ENCODE measurements around the gene COL17A1.

COL17A1 gene

GRCh38 chr10:104085801-104086400 is at the start of gene COL17A1:
Gene COL17A1, minus strand, starts transcription at chr10:104085880. Its CDS starts 5,207 bp downstream, at chr10:104080673.
- H3K4me3 ChIP-seq (ENCODE audit: low read depth, low read length): no peak within 1 kb of the TSS
- TF ChIP-seq CTCF (IDR thresholded peaks at IDR 0.05; ENCODE audit: low read depth, low read length): no peak
- no peak for DNase-seq (ENCODE audit: low read depth, low spot score)
- in situ Hi-C loops (cut with HindIII; ENCODE audit: low sequenced_read_pairs): no loop called here

GRCh38 chr10:104130041-104130440 is 44.4 kb upstream of the COL17A1 start:
- no peak for TF ChIP-seq CTCF (IDR thresholded peaks at IDR 0.05; ENCODE audit: low read depth, low read length)
- in situ Hi-C loops (cut with HindIII; ENCODE audit: low sequenced_read_pairs): no loop called here
- DNase-seq (ENCODE audit: low read depth, low spot score): no peak
- H3K4me3 ChIP-seq (ENCODE audit: low read depth, low read length): no peak overlapping the region

DNA sequence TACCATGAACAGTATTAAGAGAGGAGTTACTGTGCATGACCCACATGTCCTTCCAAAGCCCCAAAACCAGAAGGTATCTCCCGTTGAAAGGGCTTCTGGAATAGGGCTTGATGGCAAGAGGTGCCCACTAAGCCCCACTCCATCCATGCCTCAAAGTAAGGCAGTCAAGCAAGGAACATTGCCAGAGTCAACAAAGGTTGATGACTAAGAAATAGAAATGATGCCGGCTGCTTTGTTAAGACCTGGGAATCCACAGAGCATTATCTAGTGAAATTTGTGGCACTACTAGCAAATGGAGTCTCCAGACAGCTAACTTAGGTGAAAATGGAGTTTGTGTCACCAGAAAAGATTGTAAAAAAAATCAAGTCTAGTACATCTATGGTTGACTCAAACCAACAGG is 42.5 kb upstream of the COL17A1 start:
- in situ Hi-C loops (cut with HindIII; ENCODE audit: low sequenced_read_pairs): no loop called here
- DNase-seq (ENCODE audit: low read depth, low spot score): peak; percentile 59
- no peak for TF ChIP-seq CTCF (IDR thresholded peaks at IDR 0.05; ENCODE audit: low read depth, low read length)
- no peak overlapping the region for H3K4me3 ChIP-seq (ENCODE audit: low read depth, low read length)

GRCh38 chr10:104127411-104127810 is 41.7 kb upstream of the COL17A1 start:
- DNase-seq (ENCODE audit: low read depth, low spot score): no peak
- no peak overlapping the region for H3K4me3 ChIP-seq (ENCODE audit: low read depth, low read length)
- in situ Hi-C loops (cut with HindIII; ENCODE audit: low sequenced_read_pairs): no loop called here
- peak; percentile 6 for TF ChIP-seq CTCF (IDR thresholded peaks at IDR 0.05; ENCODE audit: low read depth, low read length)

DNA sequence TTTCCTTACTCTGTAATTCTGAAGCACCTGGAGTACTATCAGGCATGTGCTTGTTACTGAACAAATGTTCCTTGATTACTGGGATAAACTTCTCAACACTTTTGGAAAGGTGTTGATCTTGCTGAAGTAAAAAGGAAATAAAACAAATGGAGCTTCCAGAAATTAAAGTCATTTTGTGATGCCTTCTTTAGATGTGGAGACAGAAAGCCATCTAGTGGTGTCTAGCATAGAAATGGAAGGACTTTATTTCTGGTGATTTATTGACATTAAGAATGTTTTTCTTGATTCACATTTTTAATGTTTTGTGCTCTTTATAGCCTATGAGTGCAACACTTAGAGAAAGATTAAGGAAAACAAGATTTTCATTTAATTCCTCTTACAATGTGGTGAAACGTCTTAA is 37.7 kb upstream of the COL17A1 start:
- peak; percentile 42 for TF ChIP-seq CTCF (IDR thresholded peaks at IDR 0.05; ENCODE audit: low read depth, low read length)
- DNase-seq (ENCODE audit: low read depth, low spot score): peak; percentile 39
- in situ Hi-C loops (cut with HindIII; ENCODE audit: low sequenced_read_pairs): no loop called here
- H3K4me3 ChIP-seq (ENCODE audit: low read depth, low read length): no peak overlapping the region

DNA sequence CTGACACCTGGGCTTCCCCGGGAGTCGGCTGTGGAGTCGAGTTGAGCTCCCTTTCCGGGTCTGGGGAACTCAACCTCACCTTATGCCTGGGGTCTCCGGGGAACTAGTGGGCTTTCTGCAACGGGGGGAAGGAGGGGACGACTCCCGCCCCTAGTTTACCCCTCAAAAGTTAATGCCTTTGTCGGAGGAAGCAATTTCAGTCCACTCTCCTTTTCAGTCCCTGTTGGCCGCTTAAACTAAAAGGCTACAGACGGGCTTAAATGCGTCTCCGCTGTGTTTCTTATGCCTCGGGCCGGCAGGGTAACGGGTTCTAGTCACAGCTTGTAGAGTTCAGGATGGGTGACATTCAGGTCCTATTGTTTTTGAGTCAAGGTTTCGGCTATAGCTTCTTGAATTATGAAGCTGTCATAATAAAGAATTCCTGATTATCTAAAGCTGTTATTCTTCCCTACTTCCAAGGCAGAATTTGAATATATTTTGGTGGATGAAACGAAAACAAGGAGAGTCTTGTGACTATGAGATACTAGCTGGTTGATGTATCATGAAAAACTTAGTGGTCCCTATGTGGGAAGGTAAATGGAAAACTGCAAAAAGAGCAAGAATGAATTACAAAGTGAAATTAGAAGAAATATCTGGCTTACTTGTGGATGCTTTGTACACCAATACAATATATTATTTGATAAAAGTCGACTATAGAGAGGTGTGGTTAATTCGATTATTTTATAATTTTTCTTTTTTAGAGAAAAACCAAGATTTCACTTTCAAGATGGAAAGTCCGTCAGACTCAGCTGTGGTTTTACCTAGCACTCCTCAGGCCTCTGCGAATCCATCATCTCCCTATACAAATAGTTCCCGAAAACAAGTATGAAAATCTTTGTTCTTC is 36.8 kb upstream of the COL17A1 start:
- in situ Hi-C loops (cut with HindIII; ENCODE audit: low sequenced_read_pairs): no loop called here
- H3K4me3 ChIP-seq (ENCODE audit: low read depth, low read length): peak overlapping the region; percentile 93
- DNase-seq (ENCODE audit: low read depth, low spot score): peak; percentile 28
- TF ChIP-seq CTCF (IDR thresholded peaks at IDR 0.05; ENCODE audit: low read depth, low read length): no peak
